ENCODE data around the gene MIEF2.

- TF ChIP-seq, protein P1, sequence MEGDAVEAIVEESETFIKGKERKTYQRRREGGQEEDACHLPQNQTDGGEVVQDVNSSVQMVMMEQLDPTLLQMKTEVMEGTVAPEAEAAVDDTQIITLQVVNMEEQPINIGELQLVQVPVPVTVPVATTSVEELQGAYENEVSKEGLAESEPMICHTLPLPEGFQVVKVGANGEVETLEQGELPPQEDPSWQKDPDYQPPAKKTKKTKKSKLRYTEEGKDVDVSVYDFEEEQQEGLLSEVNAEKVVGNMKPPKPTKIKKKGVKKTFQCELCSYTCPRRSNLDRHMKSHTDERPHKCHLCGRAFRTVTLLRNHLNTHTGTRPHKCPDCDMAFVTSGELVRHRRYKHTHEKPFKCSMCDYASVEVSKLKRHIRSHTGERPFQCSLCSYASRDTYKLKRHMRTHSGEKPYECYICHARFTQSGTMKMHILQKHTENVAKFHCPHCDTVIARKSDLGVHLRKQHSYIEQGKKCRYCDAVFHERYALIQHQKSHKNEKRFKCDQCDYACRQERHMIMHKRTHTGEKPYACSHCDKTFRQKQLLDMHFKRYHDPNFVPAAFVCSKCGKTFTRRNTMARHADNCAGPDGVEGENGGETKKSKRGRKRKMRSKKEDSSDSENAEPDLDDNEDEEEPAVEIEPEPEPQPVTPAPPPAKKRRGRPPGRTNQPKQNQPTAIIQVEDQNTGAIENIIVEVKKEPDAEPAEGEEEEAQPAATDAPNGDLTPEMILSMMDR (IDR thresholded peaks at IDR 0.05) = no peak
- no peak for TF ChIP-seq POLR2A (IDR thresholded peaks at IDR 0.05)
These were observed 12.9 kb upstream of the MIEF2 start for GRCh38 chr17:18247613-18248001.
